GM12878 (cell line): ENCODE results near the gene GALNTL6. TPM values are rescaled to one million over a fixed set of nuclear protein-coding genes. Genes with fewer than 3 reads are reported as not detected.

Experiments used
- ATAC-seq: fragments of 200-7000 bp; cut with Tn5 transposase; 3 replicates; pipeline ENCODE4 v1.9.1; 2020; ENCODE audit warnings: mild to moderate bottlenecking, moderate library complexity
- BruUV-seq: library from RNA; stranded (reverse); fragments of 400-500 nt; replicated peaks from 2 replicates; lab custom pipeline; 2021; lab: Mats Ljungman, UMichigan
- CTCF ChIA-PET: fragments of 300-600 bp; sonication (Branson Sonifier 250); formaldehyde crosslinking; extraction: SDS; loops from one replicate; lab custom pipeline; 2021; ENCODE audit warnings: inconsistent platforms; lab: Yijun Ruan, JAX
- POLR2A ChIA-PET: fragments of 350-600 bp; formaldehyde crosslinking; extraction: SDS; loops from one replicate; lab custom pipeline; 2021; ENCODE audit warnings: inconsistent platforms; lab: Charles Lee
- RAD21 ChIA-PET: fragments of 300-600 bp; sonication (Branson Sonifier 250); formaldehyde crosslinking; loops from one replicate; lab custom pipeline; 2023; ENCODE audit warnings: antibody characterized with exemption; ENCODE audit not compliant: unreplicated experiment; lab: Charles Lee
- SMC1A ChIA-PET: fragments of 300-600 bp; sonication (Branson Sonifier 250); formaldehyde crosslinking; loops from one replicate; lab custom pipeline; 2023; ENCODE audit not compliant: unreplicated experiment, uncharacterized antibody; lab: Charles Lee
- DNase-seq: peaks from one replicate; pipeline ENCODE4 v3.0.0-alpha.2; 2011; ENCODE audit warnings: low read depth, low spot score
- FAIRE-seq: peaks from 3 replicates; lab custom pipeline; 2011; peaks lifted over from hg19 to GRCh38; lab: Jason Lieb, UNC
- H2AFZ ChIP-seq: 2 replicates; pipeline ENCODE4 v1.6.0; 2011; ENCODE audit warnings: low read depth, low read length, control low read depth; ENCODE audit not compliant: control insufficient read depth
- H3K27ac ChIP-seq: 2 replicates; pipeline ENCODE4 v1.5.1; 2011; ENCODE audit warnings: control low read depth; ENCODE audit not compliant: control insufficient read depth, insufficient read depth
- H3K27me3 ChIP-seq, 2 experiments: replicated peaks in 1 of 2; 2 replicates each; pipeline versions ENCODE4 v1.6.0 to v1.6.1; 2011; ENCODE audit warnings: low read length in 1 of 2; ENCODE audit not compliant: control insufficient read depth in 2 of 2, insufficient read depth in 2 of 2
- H3K36me3 ChIP-seq, 2 experiments: 2 replicates each; pipeline ENCODE4 v1.5.1; 2011; ENCODE audit warnings: low read length in 1 of 2; ENCODE audit not compliant: control insufficient read depth in 2 of 2, insufficient read depth in 2 of 2
- H3K4me1 ChIP-seq: 2 replicates; pipeline ENCODE4 v1.6.1; 2011; ENCODE audit warnings: mild to moderate bottlenecking, low read length, moderate library complexity, mixed read lengths; ENCODE audit not compliant: control insufficient read depth, insufficient read depth
- H3K4me2 ChIP-seq: 2 replicates; pipeline ENCODE4 v1.6.0; 2011; ENCODE audit warnings: control low read depth; ENCODE audit not compliant: control insufficient read depth, insufficient read depth
- H3K4me3 ChIP-seq: fragments of 200-600 bp; sonication (generic); 2 replicates; pipeline ENCODE4 v1.5.1; 2016
- H3K79me2 ChIP-seq: 2 replicates; pipeline ENCODE4 v1.6.0; 2011; ENCODE audit warnings: low read length; ENCODE audit not compliant: control insufficient read depth, insufficient read depth
- H3K9ac ChIP-seq: 2 replicates; pipeline ENCODE4 v1.8.0; 2011; ENCODE audit warnings: low read length, control low read depth, mixed read lengths; ENCODE audit not compliant: control insufficient read depth, insufficient read depth
- H3K9me3 ChIP-seq: replicated peaks from 3 replicates; pipeline ENCODE4 v1.5.1; 2011; ENCODE audit warnings: mild to moderate bottlenecking, low read length; ENCODE audit not compliant: control insufficient read depth, insufficient read depth
- H4K20me1 ChIP-seq: 2 replicates; pipeline ENCODE4 v1.6.0; 2011; ENCODE audit not compliant: control insufficient read depth, insufficient read depth
- BCL11A ChIP-seq: IDR thresholded peaks from 2 replicates; pipeline ENCODE4 v1.6.1; 2011; ENCODE audit warnings: low read depth, low read length
- CHD1 ChIP-seq: IDR thresholded peaks from 2 replicates; pipeline ENCODE4 v1.6.1; 2012; ENCODE audit warnings: low read depth, low read length, improper control_type of control experiment
- CTCF ChIP-seq, 3 experiments: IDR thresholded peaks in 2 of 3; conservative IDR thresholded peaks in 1 of 3; 2 replicates each; pipeline ENCODE4 v1.5.1; 2011; ENCODE audit warnings: low read depth in 3 of 3, low read length in 3 of 3, mild to moderate bottlenecking in 3 of 3, control low read depth in 2 of 3, moderate library complexity in 2 of 3, inconsistent platforms in 1 of 3, mixed read lengths in 1 of 3; ENCODE audit not compliant: control insufficient read depth in 2 of 3, insufficient read depth in 1 of 3; ENCODE audit errors: extremely low read depth in 1 of 3
- E4F1 ChIP-seq: fragments of 450-650 bp; IDR thresholded peaks from 2 replicates; pipeline ENCODE4 v1.6.1; 2018; ENCODE audit warnings: borderline replicate concordance, mild to moderate bottlenecking; ENCODE audit not compliant: partially characterized antibody
- EGR1 ChIP-seq, 2 experiments: IDR thresholded peaks; 1 replicate in 1 of 2; 2 replicates in 1 of 2; pipeline ENCODE4 v1.6.1; 2011 to 2012; ENCODE audit warnings: low read depth in 2 of 2, low read length in 2 of 2, borderline replicate concordance in 1 of 2, mild to moderate bottlenecking in 1 of 2, moderate library complexity in 1 of 2
- HDGF ChIP-seq: fragments of 450-650 bp; IDR thresholded peaks from 2 replicates; pipeline ENCODE4 v1.6.1; 2016; ENCODE audit warnings: antibody characterized with exemption
- MXI1 ChIP-seq: fragments of 150-350 bp; IDR thresholded peaks from 2 replicates; pipeline ENCODE4 v1.6.1; 2011; ENCODE audit warnings: low read depth, mild to moderate bottlenecking, inconsistent platforms, low read length, improper control_type of control experiment
- NFIC ChIP-seq: IDR thresholded peaks from 2 replicates; pipeline ENCODE4 v1.6.1; 2012; ENCODE audit warnings: low read depth, mild to moderate bottlenecking, inconsistent platforms, low read length, moderate library complexity
- NKRF ChIP-seq: fragments of 450-650 bp; conservative IDR thresholded peaks from 2 replicates; pipeline ENCODE4 v1.6.1; 2017; ENCODE audit warnings: mild to moderate bottlenecking, moderate library complexity
- NRF1 ChIP-seq: conservative IDR thresholded peaks from 2 replicates; pipeline ENCODE4 v1.6.1; 2011; ENCODE audit warnings: mild to moderate bottlenecking, low read depth, low read length, improper control_type of control experiment
- PML ChIP-seq: IDR thresholded peaks from 2 replicates; pipeline ENCODE4 v1.6.1; 2012; ENCODE audit warnings: low read length, inconsistent platforms
- RAD21 ChIP-seq: IDR thresholded peaks from 2 replicates; pipeline ENCODE4 v1.6.1; 2011; ENCODE audit warnings: mild to moderate bottlenecking, low read depth, low read length, moderate library complexity; ENCODE audit not compliant: insufficient read depth
- RB1 ChIP-seq: fragments of 450-650 bp; formaldehyde crosslinking; IDR thresholded peaks from 2 replicates; pipeline ENCODE4 v1.6.1; 2017; ENCODE audit warnings: mild to moderate bottlenecking, borderline replicate concordance
- SMAD1 ChIP-seq: fragments of 450-650 bp; IDR thresholded peaks from 2 replicates; pipeline ENCODE4 v1.6.1; 2018; ENCODE audit warnings: mild to moderate bottlenecking, low read depth; ENCODE audit not compliant: partially characterized antibody
- SMARCA5 ChIP-seq: fragments of 450-650 bp; IDR thresholded peaks from 2 replicates; pipeline ENCODE4 v1.6.1; 2017; ENCODE audit warnings: mild to moderate bottlenecking
- SMC3 ChIP-seq: IDR thresholded peaks from 2 replicates; pipeline ENCODE4 v1.6.1; 2011; ENCODE audit warnings: low read length, improper control_type of control experiment, borderline replicate concordance
- TCF12 ChIP-seq: IDR thresholded peaks from 2 replicates; pipeline ENCODE4 v1.6.1; 2011; ENCODE audit warnings: low read depth, mild to moderate bottlenecking, low read length
- TCF7 ChIP-seq: IDR thresholded peaks from 2 replicates; pipeline ENCODE4 v1.6.1; 2014; ENCODE audit warnings: antibody characterized with exemption, borderline replicate concordance
- USF1 ChIP-seq: IDR thresholded peaks from 2 replicates; pipeline ENCODE4 v1.6.1; 2011; ENCODE audit warnings: borderline replicate concordance, low read depth, mild to moderate bottlenecking, moderate library complexity, mixed read lengths, low read length; ENCODE audit not compliant: insufficient read depth; ENCODE audit errors: extremely low read length
- WGBS: methylation state at CpG from one replicate; pipeline ENCODE4 v1.1.6; 2016; ENCODE audit warnings: low lambda C conversion rate; ENCODE audit not compliant: insufficient replicate concordance, insufficient coverage; ENCODE audit errors: missing lambda C conversion rate; 5-methylcytosine and 5-hydroxymethylcytosine counted together
- in situ Hi-C: fragments of 300-500 bp; cut with MboI; formaldehyde crosslinking; loops from 9 replicates; pipeline ENCODE4 v1.14.3; 2018; ENCODE audit warnings: mixed read lengths
- intact Hi-C: fragments of 100-400 bp; cut with micrococcal nuclease; formaldehyde crosslinking; loops from one replicate; pipeline ENCODE4 v1.14.2; 2022; ENCODE audit not compliant: unreplicated experiment
- polyA plus RNA-seq, 11 experiments: library from polyadenylated mRNA; depleted of rRNA in 4 of 11; unstranded in 6 of 11; stranded (reverse) in 5 of 11; fragments of >200 nt; fragmentation: Nextera tagmentation in 4 of 11; fragmentation: Illumina TruSeq in 1 of 11; extraction: Ambion mirVana in 4 of 11; extraction: Trizol in 1 of 11; gene quantifications; 1 replicate in 1 of 11; 2 replicates in 10 of 11; pipeline versions ENCODE4 v1.2.1 to v1.2.3, GENCODE V29; 2011 to 2016; ENCODE audit warnings: inconsistent platforms in 2 of 11, missing spikeins in 2 of 11, low read depth in 1 of 11
- total RNA-seq, 4 experiments: library from RNA; depleted of rRNA in 3 of 4; stranded (reverse); fragments of >200 nt in 3 of 4; fragmentation: Illumina TruSeq in 1 of 4; extraction: Trizol in 1 of 4; gene quantifications; 2 replicates each; pipeline versions ENCODE4 v1.2.1 to v1.2.3, GENCODE V29; 2013 to 2021

GALNTL6 gene
- total and polyA plus RNA-seq, 10 of the 15 experiments (the other 5 are each of a cell fraction or from before 2014, with no cell fraction given): 0.01 to 0.29 TPM; not detected in 8

GRCh38 chr4:172895699-172896098 is 1082.5 kb downstream of the GALNTL6 start:
- Histone ChIP-seq H3K4me2 (no peak overlapping the region), H4K20me1 (no peaks in the 10 kb centered on the region), H3K4me3 (no peak overlapping the region), H3K79me2 (no peaks in the 10 kb centered on the region), H3K9ac (no peak overlapping the region), H2AFZ (no peak overlapping the region), H3K27me3 (no peaks in the 10 kb centered on the region; a peak in 1 of 4 replicates), H3K4me1 (no peaks in the 10 kb centered on the region), H3K27ac (no peak overlapping the region), H3K9me3 (no peaks in the 10 kb centered on the region), H3K36me3 (no peaks in the 10 kb centered on the region)
- ChIA-PET SMC1A (no interaction called here), POLR2A (no interaction called here), CTCF (no interaction called here), RAD21 (interaction anchor here (0.6 kb wide), 1 partner anchor 501 kb away, joined by 6 read pairs; no protein-coding TSS in a partner anchor)
- no TSS peak for BruUV-seq
- FAIRE-seq (no peak), DNase-seq (no peak), ATAC-seq (no peak)
- WGBS: 52% methylated on average over 3 of the region's 3 CpGs
- intact Hi-C loops (loop anchor here (10.0 kb wide), 1 partner anchor 359 kb away; no protein-coding TSS in a partner anchor), in situ Hi-C loops (no loop called here)
- TF ChIP-seq SMARCA5: no peak
- no peak for TF ChIP-seq RB1
- no peak for TF ChIP-seq CHD1
- no peak for TF ChIP-seq SMC3
- TF ChIP-seq HDGF: no peak
- no peak for TF ChIP-seq CTCF (IDR thresholded peaks at IDR 0.05 in 2 of 3, conservative IDR thresholded peaks at IDR 0.05 in 1 of 3; ENCODE audit: control insufficient read depth in 2 of 3, extremely low read depth in 1 of 3, insufficient read depth in 1 of 3, low read depth in 3 of 3, low read length in 3 of 3)
- TF ChIP-seq PML: no peak
- no peak for TF ChIP-seq USF1
- TF ChIP-seq MXI1: no peak
- TF ChIP-seq NKRF: no peak
- TF ChIP-seq NFIC: no peak
- TF ChIP-seq TCF12: no peak
- TF ChIP-seq NRF1: no peak
- TF ChIP-seq BCL11A: no peak
- no peak for TF ChIP-seq SMAD1
- no peak for TF ChIP-seq TCF7
- TF ChIP-seq EGR1 (IDR thresholded peaks at IDR 0.05; ENCODE audit: borderline replicate concordance in 1 of 2, low read depth in 2 of 2, low read length in 2 of 2): no peak
- no peak for TF ChIP-seq E4F1
- no peak for TF ChIP-seq RAD21
